IgD-negative memory B cell (primary cell): ENCODE results near the gene CFAP74. TPM values are rescaled to one million over a fixed set of nuclear protein-coding genes. Genes with fewer than 3 reads are reported as not detected.
"Not testable (repeated sequence)": the region's sequence is repeated elsewhere in the genome, so short reads cannot be mapped to it uniquely, and the experiment has no call there.

ENCODE experiments used
- H3K27ac Mint-ChIP-seq, 3 donors: one replicate each; pipeline ENCODE4 v1.8.0; 2020 to 2022; ENCODE audit warnings: mild to moderate bottlenecking in 3 of 3, mixed read lengths in 3 of 3, moderate library complexity in 1 of 3
- H3K27me3 Mint-ChIP-seq: one replicate; pipeline ENCODE4 v1.8.0; 2021; ENCODE audit warnings: mixed read lengths
- H3K36me3 Mint-ChIP-seq: one replicate; pipeline ENCODE4 v1.8.0; 2020; ENCODE audit warnings: mild to moderate bottlenecking, mixed read lengths
- H3K4me1 Mint-ChIP-seq, 3 donors: one replicate each; pipeline ENCODE4 v1.8.0; 2020 to 2022; ENCODE audit warnings: mixed read lengths in 3 of 3, mild to moderate bottlenecking in 1 of 3
- H3K4me3 Mint-ChIP-seq, 4 donors: one replicate each; pipeline ENCODE4 v1.8.0; 2020 to 2022; ENCODE audit warnings: mild to moderate bottlenecking in 4 of 4, mixed read lengths in 4 of 4, moderate library complexity in 3 of 4
- H3K9me3 Mint-ChIP-seq, 3 donors: one replicate each; pipeline ENCODE4 v1.8.0; 2020 to 2021; ENCODE audit warnings: mixed read lengths in 3 of 3, mild to moderate bottlenecking in 1 of 3
- polyA plus RNA-seq: library from polyadenylated mRNA; unstranded; fragments of 300-500 nt; fragmentation: Illumina TruSeq; gene quantifications from one replicate; pipeline ENCODE4 v1.2.3, GENCODE V29; 2021

Gene CFAP74
- polyA plus RNA-seq, 1 donor from 2014 or later = not detected

DNA sequence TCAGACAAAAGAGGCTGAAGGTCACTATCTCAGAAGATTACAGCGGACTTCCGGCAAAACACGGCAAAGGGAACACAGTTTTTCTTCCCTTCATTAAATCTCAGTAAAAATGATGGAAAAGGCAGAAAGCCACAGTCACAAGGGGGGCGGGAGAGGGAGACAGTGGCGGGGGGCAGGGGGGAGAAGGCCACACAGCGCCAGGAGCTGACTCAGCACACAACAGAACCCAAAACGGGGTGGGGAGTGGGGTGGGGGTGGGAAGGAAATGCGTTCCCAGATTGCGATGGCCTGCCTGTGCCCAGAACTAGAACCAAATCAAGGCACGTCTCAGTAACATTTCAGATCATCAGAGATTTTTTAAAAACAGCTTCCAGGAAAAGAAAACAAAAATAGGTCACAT, 13.4 kb downstream of the CFAP74 start:
- Mint-ChIP-seq H3K4me3 (no peak overlapping the region), H3K36me3 (no peaks in the 10 kb centered on the region), H3K27ac (no peak overlapping the region), H3K27me3 (peaks cover 11% of the 10 kb centered on the region), H3K9me3 (no peaks in the 10 kb centered on the region), H3K4me1 (no peaks in the 10 kb centered on the region)

DNA sequence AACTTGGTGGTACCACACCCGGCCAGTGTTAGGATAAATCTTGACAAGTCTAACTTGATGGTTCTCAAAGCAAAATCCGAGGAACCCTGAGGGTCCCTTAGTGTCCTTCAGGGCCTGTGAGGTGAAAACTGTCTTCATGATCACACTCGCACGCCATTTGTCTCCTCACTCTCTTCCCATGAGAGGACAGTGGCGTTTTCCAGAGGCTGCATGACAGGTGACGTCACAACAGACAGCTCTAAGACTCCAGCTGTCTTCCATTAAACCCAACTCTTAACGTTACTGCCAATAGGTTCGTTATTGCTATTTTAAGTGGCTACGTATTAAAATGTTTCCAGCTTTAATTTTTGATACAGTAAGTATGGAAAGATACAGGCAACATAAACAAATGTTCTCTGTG, 13.8 kb downstream of the CFAP74 start:
- no peak overlapping the region for H3K27ac Mint-ChIP-seq
- no peak overlapping the region for H3K4me3 Mint-ChIP-seq
- H3K4me1 Mint-ChIP-seq = no peaks in the 10 kb centered on the region
- peaks cover 11% of the 10 kb centered on the region for H3K27me3 Mint-ChIP-seq
- H3K9me3 Mint-ChIP-seq = no peaks in the 10 kb centered on the region
- no peaks in the 10 kb centered on the region for H3K36me3 Mint-ChIP-seq

DNA sequence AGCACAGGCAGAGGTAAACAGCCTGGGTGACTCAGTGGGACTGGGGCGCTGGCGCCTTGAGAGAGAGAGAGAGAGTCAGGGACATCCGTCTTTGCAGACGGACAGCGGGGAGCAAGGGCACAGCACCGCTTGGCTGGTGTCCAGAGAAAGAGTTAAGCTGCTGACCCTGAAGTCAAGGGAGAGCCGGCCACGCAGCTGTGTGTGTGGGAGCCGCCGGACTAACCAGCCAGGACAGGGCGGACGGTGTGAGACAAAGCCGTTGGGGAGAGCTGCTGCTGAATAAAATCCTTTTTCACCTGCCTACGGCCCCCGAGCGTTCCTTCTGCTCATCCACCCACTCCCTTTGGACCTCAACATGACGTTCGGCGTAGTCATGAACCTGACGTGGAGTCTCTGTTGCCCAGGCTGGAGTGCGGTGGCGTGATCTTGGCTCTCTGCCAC, 14.5 kb downstream of the CFAP74 start:
- peaks cover 11% of the 10 kb centered on the region for H3K27me3 Mint-ChIP-seq
- H3K4me1 Mint-ChIP-seq = peaks cover 0 to 1% (median 0%) of the 10 kb centered on the region in 3 donors
- H3K4me3 Mint-ChIP-seq = no peak overlapping the region
- H3K27ac Mint-ChIP-seq = peak overlapping the region in 1 of 3 donors; percentile 63
- H3K9me3 Mint-ChIP-seq = no peaks in the 10 kb centered on the region
- no peaks in the 10 kb centered on the region for H3K36me3 Mint-ChIP-seq

DNA sequence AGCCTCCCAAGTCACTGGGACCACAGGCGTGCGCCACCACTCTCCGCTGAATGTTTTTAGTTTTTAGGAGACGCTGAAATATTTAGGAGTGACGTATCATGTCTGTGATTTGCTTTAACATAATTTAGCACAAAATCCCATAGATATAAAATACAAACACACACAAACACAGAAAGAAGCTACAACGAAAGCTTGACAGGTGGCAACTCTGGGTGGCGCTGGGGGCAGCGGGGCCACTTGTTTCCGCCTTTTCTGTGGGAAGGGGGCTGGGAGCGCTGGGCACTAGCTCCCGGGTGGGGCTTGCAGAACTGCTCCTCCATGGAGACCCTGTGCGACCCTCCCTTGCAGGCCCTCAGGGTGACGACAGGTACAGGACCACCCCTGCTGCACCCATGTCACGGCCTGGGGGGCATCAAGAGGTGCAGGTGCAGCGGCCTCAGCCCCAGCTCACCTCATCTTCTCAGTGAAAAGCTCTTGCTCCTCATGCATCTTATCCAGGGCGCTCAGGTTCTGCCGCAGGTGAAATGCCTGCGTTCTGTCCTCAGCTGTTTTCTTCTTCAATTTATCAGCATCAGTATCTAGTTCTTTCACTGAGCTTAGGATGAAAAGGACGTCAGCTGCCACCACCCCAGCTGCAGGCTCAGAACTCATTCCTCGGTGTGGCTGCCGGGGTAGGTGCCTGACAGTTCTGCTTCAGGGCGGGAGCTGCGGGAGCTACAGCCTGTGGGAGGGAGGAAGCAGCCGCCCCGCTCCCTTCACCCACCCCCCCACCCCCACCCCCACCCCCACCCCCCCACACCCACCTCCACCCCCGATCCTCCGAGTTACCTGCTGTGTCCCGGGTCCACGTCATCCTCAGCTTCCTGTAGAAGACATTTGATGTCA, 15.3 kb downstream of the CFAP74 start:
- Mint-ChIP-seq H3K27me3 (peaks cover 11% of the 10 kb centered on the region), H3K36me3 (no peaks in the 10 kb centered on the region), H3K4me3 (no peak overlapping the region), H3K9me3 (no peaks in the 10 kb centered on the region), H3K27ac (no peak overlapping the region), H3K4me1 (peaks cover 0 to 1% (median 0%) of the 10 kb centered on the region in 3 donors)

DNA sequence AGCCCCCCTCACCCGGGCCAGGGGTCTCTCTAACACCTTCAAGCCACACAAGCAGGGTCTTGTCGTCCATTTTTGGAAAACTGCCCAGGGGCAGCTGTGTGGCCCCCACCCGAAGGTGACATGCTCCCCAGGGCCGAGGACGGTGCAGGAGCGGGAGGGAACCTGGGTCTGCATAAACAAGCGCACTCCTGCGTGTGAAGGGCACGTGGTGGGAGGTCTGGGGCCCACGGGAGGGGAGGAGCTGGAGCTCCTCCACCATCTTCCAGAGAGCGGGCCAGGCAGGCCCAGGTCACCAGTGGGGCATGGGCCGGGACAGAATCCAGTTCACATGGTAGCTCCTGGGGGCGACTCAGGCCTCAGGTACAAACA, 16.5 kb downstream of the CFAP74 start:
- Mint-ChIP-seq H3K36me3 (no peaks in the 10 kb centered on the region), H3K9me3 (no peaks in the 10 kb centered on the region), H3K27me3 (peaks cover 11% of the 10 kb centered on the region), H3K4me3 (no peak overlapping the region), H3K4me1 (peaks cover 0 to 1% (median 0%) of the 10 kb centered on the region in 3 donors), H3K27ac (no peak overlapping the region)

DNA sequence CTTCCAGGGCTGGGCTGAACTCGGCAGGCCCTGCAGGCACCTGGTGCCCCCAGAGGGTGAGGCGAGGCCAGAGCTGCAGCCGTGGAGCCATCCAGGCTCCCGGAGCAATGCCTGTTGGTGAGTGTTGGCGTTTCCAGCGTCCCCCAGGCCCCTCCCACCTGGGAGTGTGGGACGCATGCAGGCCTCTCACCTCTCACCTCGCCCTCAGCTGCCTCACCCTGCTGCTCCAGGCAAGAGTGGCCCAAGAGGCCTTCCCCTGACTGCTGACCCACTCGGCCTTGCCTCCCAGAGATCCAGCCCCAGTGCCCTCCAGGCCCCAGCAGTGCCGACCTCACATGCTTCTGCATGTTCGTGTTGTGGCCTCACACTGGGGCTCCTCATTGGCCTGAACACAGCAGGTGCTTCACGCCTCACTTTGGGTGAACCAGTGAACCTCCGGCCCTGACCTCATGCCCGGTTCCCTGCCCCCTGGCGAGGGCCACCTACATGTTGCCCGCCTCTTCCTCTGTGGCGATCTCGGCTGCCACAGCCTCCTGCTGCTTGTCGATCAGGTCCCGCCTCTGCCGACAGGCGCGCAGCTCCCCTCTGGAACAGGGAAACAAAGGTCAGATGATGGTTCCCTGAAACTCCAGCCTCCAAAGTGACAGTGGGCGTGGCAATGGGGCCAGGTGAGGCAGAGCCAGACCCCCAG, 17.0 kb downstream of the CFAP74 start:
- Mint-ChIP-seq H3K9me3 (no peaks in the 10 kb centered on the region), H3K27me3 (peaks cover 11% of the 10 kb centered on the region), H3K36me3 (no peaks in the 10 kb centered on the region), H3K4me1 (peaks cover 0 to 1% (median 0%) of the 10 kb centered on the region in 3 donors), H3K27ac (no peak overlapping the region), H3K4me3 (no peak overlapping the region)

- no peak overlapping the region for H3K27ac Mint-ChIP-seq
- H3K4me1 Mint-ChIP-seq = peaks cover 0 to 1% (median 0%) of the 10 kb centered on the region in 3 donors
Observed at GRCh38 chr1:1985375-1986050, 18.1 kb downstream of the CFAP74 start.

DNA sequence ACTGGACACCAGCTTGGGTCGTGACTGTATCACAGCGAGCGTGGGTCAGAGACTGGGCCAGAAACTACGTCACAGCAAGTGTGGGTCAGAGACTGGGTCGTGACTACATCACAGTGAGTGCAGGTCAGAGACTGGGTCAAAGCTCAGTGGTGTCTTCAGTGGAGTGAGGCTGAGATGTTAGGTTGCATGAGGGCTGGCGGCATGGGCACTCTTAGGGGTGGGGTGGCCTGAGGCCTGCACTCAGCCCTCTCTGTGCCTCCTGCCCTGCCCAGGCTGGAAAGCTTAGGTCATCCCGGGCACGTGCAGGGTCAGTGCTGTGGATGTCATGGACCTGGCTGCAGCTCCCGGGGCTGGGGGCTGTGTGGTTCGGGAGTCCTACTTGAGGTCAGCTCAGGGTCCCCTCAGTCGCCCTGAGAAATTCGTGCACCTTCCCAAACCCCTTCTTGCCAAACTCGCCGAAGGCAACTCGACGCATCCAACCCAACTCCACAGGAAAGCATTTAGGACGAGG, 19.0 kb downstream of the CFAP74 start:
- peaks cover 7% of the 10 kb centered on the region for H3K27me3 Mint-ChIP-seq
- H3K4me3 Mint-ChIP-seq = no peak overlapping the region
- H3K27ac Mint-ChIP-seq = peak overlapping the region in 1 of 3 donors; percentile 63
- H3K9me3 Mint-ChIP-seq = no peaks in the 10 kb centered on the region
- peaks cover 0 to 1% (median 0%) of the 10 kb centered on the region in 3 donors for H3K4me1 Mint-ChIP-seq
- H3K36me3 Mint-ChIP-seq = no peaks in the 10 kb centered on the region

More at GRCh38 chr1:1985375-1986050, 18.1 kb downstream of the CFAP74 start:
- Mint-ChIP-seq H3K27me3 (peaks cover 11% of the 10 kb centered on the region), H3K9me3 (no peaks in the 10 kb centered on the region), H3K36me3 (no peaks in the 10 kb centered on the region), H3K4me3 (no peak overlapping the region)

DNA sequence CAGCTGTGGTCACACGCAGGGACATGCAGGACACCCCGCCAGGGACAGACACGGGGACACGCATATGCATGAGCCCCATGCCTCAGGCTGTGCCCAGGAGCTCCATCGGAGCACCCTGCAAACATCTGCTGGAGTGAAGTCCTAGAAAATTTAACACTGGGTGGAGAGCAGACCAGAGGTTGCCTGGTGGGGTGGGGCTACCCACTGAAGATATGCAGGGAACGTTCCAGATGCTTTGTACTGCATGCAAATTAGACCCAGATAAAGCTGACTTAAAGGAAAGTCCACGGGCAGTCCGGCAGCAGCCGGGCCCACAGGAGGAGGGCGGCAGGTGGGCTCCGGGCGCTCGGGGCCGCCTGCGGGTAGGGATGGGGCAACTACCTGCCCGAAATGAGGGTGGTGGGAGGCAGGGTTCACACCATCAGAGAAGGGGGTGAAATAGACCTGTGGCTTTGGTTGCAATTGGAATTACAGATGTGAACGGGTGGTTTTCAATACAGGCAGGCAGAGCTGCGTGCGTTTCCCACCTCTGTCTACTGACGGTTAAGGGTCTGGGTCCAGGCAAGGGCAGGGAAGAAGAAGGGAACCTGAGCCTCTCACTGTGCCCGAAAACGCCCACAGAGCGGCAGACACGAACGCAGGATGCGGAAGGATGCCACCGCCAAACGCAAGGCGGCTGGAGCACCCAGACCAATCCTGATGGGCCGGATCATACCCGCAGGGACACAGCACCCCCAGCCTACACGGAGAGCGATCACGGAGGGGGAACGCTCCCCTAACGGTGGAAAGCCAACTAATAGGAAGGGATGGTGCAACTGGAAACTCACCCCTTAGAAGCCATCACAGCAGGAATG, 21.0 kb downstream of the CFAP74 start:
- Mint-ChIP-seq H3K27ac (no peak overlapping the region), H3K36me3 (no peaks in the 10 kb centered on the region), H3K4me3 (no peak overlapping the region), H3K4me1 (peaks cover 0 to 1% (median 0%) of the 10 kb centered on the region in 3 donors), H3K9me3 (no peaks in the 10 kb centered on the region), H3K27me3 (peaks cover 4% of the 10 kb centered on the region)

DNA sequence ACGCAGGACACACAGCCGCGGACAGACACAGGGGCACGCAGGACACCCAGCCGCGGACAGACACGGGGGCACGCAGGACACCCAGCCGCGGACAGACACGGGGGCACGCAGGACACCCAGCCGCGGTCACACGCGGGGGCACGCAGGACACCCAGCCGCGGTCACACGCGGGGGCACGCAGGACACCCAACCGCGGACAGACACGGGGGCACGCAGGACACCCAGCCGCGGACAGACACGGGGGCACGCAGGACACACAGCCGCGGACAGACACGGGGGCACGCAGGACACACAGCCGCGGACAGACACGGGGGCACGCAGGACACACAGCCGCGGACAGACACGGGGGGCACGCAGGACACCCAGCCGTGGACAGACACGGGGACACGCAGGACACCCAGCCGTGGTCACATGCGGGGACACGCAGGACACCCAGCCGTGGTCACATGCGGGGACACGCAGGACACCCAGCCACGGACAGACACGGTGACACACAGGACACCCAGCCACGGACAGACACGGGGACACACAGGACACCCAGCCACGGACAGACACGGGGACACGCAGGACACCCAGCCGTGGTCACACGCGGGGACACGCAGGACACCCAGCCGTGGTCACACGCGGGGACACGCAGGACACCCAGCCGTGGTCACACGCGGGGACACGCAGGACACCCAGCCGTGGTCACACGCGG, 21.8 kb downstream of the CFAP74 start:
- not testable (repeated sequence) for H3K27ac Mint-ChIP-seq, H3K36me3 Mint-ChIP-seq, H3K4me1 Mint-ChIP-seq, H3K9me3 Mint-ChIP-seq, H3K4me3 Mint-ChIP-seq, H3K27me3 Mint-ChIP-seq

DNA sequence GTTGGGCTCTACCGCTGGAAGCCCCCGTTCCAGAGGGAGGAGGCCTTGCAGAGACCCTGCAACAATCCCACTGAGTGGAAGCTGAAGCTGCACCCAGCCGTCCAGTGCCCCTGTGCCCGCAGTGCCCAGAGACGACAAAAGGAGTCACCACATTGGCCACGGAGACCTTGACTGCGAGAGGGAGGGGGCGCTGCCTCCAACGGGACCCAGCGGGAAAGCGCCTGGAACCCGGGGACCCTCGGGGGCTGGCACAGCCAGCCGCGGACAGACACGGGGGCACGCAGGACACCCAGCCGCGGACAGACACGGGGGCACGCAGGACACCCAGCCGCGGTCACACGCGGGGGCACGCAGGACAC, 22.5 kb downstream of the CFAP74 start:
- H3K4me3 Mint-ChIP-seq = no peak overlapping the region
- H3K27ac Mint-ChIP-seq = no peak overlapping the region
- H3K36me3 Mint-ChIP-seq = no peaks in the 10 kb centered on the region
- no peaks in the 10 kb centered on the region for H3K9me3 Mint-ChIP-seq
- peaks cover 0 to 1% (median 0%) of the 10 kb centered on the region in 3 donors for H3K4me1 Mint-ChIP-seq
- H3K27me3 Mint-ChIP-seq = no peaks in the 10 kb centered on the region

- peaks cover 0 to 1% (median 0%) of the 10 kb centered on the region in 3 donors for H3K4me1 Mint-ChIP-seq
- H3K4me3 Mint-ChIP-seq = no peak overlapping the region
- no peaks in the 10 kb centered on the region for H3K36me3 Mint-ChIP-seq
- no peaks in the 10 kb centered on the region for H3K9me3 Mint-ChIP-seq
- peaks cover under 1% of the 10 kb centered on the region for H3K27me3 Mint-ChIP-seq
- no peak overlapping the region for H3K27ac Mint-ChIP-seq
Observed at GRCh38 chr1:1980467-1981141, 23.0 kb downstream of the CFAP74 start.

DNA sequence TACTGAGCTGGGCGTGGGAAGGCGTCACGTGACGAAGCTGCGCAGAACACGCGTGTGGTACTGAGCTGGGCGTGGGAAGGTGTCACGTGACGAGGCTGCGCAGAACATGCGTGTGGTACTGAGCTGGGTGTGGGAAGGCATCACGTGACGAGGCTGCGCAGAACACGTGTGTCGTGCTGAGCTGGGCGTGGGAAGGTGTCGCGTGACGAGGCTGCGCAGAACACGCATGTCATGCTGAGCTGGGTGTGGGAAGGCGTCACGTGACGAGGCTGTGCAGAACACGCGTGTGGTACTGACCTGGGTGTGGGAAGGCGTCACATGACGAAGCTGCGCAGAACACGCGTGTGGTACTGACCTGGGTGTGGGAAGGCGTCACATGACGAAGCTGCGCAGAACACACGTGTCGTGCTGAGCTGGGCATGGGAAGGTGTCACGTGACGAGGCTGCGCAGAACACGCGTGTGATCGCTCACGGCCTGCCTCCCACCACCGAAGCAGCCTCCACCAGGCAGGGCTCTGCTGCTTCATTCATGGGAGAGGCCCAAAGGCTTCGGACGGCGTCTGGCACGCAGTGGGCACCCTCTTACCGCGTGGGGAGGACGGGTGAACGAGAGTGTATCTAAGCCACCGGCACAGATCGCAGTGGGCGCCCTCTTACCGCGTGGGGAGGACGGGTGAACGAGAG, 24.0 kb downstream of the CFAP74 start:
- no peaks in the 10 kb centered on the region for H3K36me3 Mint-ChIP-seq
- H3K4me3 Mint-ChIP-seq = no peak overlapping the region
- no peaks in the 10 kb centered on the region for H3K9me3 Mint-ChIP-seq
- peaks cover 0 to 2% (median 1%) of the 10 kb centered on the region in 3 donors for H3K4me1 Mint-ChIP-seq
- H3K27ac Mint-ChIP-seq = no peak overlapping the region
- peaks cover 3% of the 10 kb centered on the region for H3K27me3 Mint-ChIP-seq
